HUES48 (cell line): ENCODE results near the gene DGLUCY.

Experiments
- H3K27ac ChIP-seq: one replicate; pipeline ENCODE4 v1.7.0; 2013; ENCODE audit warnings: low read depth, low read length, inconsistent platforms
- H3K27me3 ChIP-seq: 2 replicates; pipeline ENCODE4 v1.6.1; 2013; ENCODE audit warnings: mild to moderate bottlenecking, low read length; ENCODE audit not compliant: control insufficient read depth, insufficient read depth
- H3K36me3 ChIP-seq: 2 replicates; pipeline ENCODE4 v1.6.1; 2013; ENCODE audit warnings: low read length; ENCODE audit not compliant: control insufficient read depth, insufficient read depth
- H3K4me1 ChIP-seq: 2 replicates; pipeline ENCODE4 v1.6.1; 2013; ENCODE audit warnings: mild to moderate bottlenecking, low read length; ENCODE audit not compliant: control insufficient read depth, insufficient read depth
- H3K4me3 ChIP-seq: 2 replicates; pipeline ENCODE4 v1.5.1; 2013; ENCODE audit warnings: mild to moderate bottlenecking, low read depth, low read length
- H3K9ac ChIP-seq: 2 replicates; pipeline ENCODE4 v1.6.1; 2013; ENCODE audit warnings: mild to moderate bottlenecking, low read depth, low read length, moderate library complexity
- H3K9me3 ChIP-seq: 2 replicates; pipeline ENCODE4 v1.6.1; 2013; ENCODE audit warnings: low read length; ENCODE audit not compliant: control insufficient read depth, insufficient read depth

Gene DGLUCY

DNA sequence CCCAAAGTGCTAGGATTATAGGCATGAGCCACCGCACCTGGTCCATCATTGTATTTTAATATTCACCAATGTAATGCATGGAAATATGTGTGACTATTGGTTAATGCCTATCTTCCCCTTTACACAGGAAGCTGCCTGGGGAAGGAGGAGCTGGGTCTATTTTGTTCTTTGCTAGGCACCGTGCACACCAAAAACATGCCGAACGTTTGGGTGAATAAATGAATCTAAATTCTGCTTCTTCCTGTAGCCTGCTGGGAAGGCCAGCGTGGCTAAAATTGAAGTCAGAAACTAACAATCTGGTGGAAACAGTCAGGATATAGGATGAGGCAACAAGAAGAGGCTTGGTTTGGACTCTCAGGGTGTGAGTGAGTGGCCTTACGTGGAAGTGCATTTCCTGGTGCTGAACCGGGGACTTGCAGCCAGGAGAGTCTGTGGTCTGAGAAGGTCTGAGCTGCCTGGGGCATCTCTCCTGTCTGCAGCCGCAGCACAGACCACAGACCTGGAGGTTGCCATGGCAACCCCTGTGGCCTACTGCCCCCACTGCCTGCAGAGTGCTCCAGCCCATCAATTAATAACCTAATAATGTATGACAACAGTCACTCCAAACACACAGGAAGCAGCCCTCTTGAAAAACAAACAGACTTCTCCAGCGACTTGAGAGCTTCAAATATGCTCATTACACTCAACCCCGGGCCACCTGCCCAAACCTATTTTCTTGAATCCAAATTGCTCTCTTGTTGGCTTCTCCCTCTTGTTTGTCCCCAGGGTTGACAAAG lies 136.2 kb downstream of the DGLUCY start:
- Histone ChIP-seq H3K27ac (no peak overlapping the region), H3K9me3 (no peaks in the 10 kb centered on the region), H3K27me3 (peaks cover 16% of the 10 kb centered on the region), H3K4me3 (no peak overlapping the region), H3K36me3 (no peaks in the 10 kb centered on the region), H3K9ac (no peak overlapping the region), H3K4me1 (no peaks in the 10 kb centered on the region)

DNA sequence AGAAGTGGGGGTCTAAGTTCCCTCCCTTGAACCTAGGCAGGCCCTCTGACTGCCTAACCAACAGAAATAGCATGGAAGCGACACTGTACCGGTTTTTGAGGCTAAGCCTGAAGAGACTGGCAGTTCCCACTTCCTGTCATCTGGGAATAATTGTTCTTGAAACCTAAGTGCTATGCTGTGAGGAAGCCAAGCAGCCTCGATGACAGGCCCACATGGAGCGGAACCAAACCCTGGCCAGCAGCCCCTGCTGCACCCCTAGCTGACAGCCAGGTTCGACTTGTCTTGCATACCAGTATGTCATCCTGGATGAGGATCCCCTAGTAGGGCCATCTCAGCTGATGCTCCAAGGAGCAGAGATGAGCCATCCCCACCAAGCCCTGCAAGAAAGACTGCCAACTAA lies 137.0 kb downstream of the DGLUCY start:
- Histone ChIP-seq H3K9ac (no peak overlapping the region), H3K36me3 (no peaks in the 10 kb centered on the region), H3K4me3 (no peak overlapping the region), H3K27me3 (peaks cover 16% of the 10 kb centered on the region), H3K9me3 (no peaks in the 10 kb centered on the region), H3K4me1 (no peaks in the 10 kb centered on the region), H3K27ac (no peak overlapping the region)

DNA sequence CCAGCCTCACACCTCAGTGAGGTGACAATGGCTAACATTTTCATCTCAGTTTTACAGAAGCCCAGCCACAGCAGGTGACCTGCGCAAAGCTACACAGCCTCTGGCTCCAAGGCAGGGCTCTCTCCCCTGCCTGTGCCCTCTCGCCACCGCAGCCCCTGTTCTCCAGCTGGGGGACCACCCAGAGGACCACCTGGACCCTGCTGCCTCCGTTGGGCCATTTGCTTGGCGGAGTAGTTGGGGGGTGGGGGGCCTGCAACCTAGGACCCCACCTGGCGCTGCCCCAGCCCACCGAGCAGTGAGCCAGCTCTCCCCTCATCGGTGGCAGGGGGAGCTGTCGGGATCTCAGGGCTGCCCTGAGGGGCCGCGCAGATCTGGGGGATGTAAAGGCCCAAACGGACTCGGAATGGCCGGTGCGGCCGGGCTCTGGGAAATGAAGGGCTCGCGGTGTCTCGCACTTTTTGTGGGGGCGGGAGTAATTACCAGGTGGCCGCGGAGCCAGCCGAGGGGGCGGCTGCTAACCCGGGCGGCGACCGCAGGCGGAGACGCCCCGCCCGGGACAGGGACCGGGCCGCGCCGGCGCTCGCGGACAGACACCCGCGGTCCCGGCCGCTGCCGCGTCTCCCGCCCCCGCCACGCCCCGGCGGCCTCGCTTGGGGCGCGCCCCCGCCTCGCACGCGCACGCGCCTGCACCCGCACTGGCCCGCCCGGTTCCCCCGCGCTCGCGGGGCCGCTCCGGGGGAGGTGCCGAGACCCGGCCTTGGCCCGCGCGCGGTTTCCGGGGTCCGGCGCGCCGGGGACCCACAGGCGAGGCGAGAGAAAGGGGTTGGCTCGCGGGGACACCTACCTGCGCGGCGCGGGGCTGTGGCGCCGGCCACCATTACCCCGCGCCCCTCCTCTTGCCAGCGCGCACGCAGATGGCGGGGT lies 139.3 kb downstream of the DGLUCY start:
- H3K27me3 ChIP-seq = peaks cover 16% of the 10 kb centered on the region
- no peaks in the 10 kb centered on the region for H3K36me3 ChIP-seq
- H3K4me1 ChIP-seq = peaks cover 8% of the 10 kb centered on the region
- no peak overlapping the region for H3K27ac ChIP-seq
- H3K9ac ChIP-seq = peak overlapping the region; percentile 11; the same call in 1 of the 2 replicates
- no peaks in the 10 kb centered on the region for H3K9me3 ChIP-seq
- peak overlapping the region; percentile 69 for H3K4me3 ChIP-seq

DNA sequence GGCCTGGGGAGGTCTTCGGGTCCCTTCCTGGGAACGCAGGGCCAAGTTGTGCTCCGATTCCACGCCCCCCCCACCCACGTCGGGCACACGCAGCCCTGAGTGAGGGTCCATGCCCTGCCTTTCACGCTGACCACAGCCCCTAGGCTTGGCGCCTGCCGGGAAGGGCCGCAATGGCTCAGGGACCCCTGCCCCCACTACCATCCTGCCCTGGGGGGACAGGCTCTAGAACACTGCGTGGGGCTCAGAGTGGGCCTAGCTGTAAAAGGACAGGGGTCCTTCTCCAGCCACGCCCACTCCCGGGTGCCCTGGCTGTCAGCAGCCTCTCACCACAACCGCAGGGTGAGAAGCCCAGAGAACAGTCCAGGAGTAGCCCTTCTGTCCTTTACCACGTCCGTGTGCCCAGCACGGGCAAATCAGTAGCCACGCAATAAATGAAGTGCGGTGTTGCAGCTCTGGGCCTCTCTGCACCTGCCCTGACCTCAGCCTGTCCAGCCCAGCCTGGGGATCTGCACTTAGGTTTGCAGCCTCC lies 140.0 kb downstream of the DGLUCY start:
- Histone ChIP-seq H3K4me3 (peak overlapping the region; percentile 69), H3K27me3 (peaks cover 16% of the 10 kb centered on the region), H3K36me3 (no peaks in the 10 kb centered on the region), H3K27ac (no peak overlapping the region), H3K4me1 (peaks cover 8% of the 10 kb centered on the region), H3K9ac (peak overlapping the region; percentile 11; the same call in 1 of the 2 replicates), H3K9me3 (no peaks in the 10 kb centered on the region)

DNA sequence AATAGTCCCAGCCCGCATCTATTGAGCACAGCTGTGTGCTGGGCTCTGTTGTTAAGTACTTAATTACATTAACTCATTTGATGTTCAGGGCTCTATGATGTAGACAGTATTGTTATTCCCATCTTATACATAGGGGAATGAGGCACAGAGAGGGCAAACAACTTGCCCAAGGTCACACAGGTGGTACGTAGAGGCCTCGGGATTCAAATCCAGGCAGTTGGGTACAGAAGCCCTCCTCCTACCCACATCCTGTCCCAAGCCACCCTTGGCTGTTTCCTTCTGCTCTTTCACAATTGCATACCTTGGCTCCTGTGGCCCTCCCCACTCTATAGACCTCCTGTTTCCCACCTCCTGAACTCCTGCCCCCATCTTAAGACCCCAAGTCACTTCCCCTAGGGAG lies 140.6 kb downstream of the DGLUCY start:
- H3K27ac ChIP-seq = no peak overlapping the region
- H3K9ac ChIP-seq = no peak overlapping the region
- H3K4me1 ChIP-seq = peaks cover 8% of the 10 kb centered on the region
- H3K9me3 ChIP-seq = no peaks in the 10 kb centered on the region
- H3K27me3 ChIP-seq = peaks cover 16% of the 10 kb centered on the region
- H3K4me3 ChIP-seq = no peak overlapping the region
- no peaks in the 10 kb centered on the region for H3K36me3 ChIP-seq

DNA sequence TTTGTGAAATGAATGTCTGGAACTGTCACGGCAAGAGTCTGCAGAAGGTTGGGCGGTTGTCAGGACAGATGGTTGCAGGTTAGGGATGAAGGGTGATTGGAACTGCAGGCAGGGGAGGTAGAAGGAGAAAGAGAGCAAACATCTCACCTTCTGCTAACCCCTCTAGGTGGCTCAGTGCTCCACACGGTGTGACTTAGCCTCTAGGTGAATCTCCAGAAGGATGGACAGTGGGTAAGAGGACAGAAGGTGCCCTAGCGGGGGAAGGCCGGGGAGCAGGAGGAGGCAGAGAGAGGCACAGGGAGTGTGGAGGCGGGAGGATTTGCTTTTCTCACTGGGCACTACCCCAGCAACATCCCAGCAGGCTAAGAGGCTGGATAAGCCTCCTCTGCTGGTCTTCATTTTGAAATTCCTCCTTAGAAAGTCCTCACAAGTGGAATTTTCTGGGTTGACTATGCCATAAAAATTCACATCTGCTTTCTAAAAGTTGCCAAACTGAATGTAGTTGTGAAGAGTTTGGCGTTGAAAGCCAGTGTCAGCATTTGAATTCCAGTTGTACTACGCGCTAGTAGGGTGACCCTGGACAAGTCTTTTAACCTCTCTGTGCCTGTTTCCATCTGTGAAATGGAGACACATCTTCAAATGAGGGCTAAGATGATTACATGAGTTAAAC lies 141.3 kb downstream of the DGLUCY start:
- Histone ChIP-seq H3K9ac (no peak overlapping the region), H3K9me3 (no peaks in the 10 kb centered on the region), H3K4me1 (peaks cover 8% of the 10 kb centered on the region), H3K36me3 (no peaks in the 10 kb centered on the region), H3K27ac (no peak overlapping the region), H3K27me3 (peaks cover 16% of the 10 kb centered on the region), H3K4me3 (no peak overlapping the region)

DNA sequence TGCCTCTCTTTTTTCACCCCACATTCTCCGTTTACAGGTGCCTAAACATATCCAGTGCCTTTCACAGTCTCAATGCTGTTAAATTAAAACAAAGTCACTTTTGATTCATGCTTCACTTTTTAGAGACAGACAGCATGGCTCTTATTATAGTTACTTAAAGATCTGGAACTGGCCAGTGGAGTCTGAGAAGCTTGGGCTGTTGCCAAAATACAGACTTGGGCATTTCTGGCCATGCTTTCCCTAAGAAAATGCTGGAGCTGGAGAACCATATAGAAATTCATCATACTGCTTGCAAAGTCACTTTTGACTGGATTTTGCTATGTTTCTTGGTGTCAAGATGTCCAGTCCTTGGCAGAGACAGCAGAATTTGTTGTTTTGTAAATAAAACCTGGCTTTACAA lies 142.8 kb downstream of the DGLUCY start:
- Histone ChIP-seq H3K27me3 (peaks cover 16% of the 10 kb centered on the region), H3K4me1 (peaks cover 8% of the 10 kb centered on the region), H3K9ac (no peak overlapping the region), H3K9me3 (no peaks in the 10 kb centered on the region), H3K36me3 (no peaks in the 10 kb centered on the region), H3K4me3 (no peak overlapping the region), H3K27ac (no peak overlapping the region)

DNA sequence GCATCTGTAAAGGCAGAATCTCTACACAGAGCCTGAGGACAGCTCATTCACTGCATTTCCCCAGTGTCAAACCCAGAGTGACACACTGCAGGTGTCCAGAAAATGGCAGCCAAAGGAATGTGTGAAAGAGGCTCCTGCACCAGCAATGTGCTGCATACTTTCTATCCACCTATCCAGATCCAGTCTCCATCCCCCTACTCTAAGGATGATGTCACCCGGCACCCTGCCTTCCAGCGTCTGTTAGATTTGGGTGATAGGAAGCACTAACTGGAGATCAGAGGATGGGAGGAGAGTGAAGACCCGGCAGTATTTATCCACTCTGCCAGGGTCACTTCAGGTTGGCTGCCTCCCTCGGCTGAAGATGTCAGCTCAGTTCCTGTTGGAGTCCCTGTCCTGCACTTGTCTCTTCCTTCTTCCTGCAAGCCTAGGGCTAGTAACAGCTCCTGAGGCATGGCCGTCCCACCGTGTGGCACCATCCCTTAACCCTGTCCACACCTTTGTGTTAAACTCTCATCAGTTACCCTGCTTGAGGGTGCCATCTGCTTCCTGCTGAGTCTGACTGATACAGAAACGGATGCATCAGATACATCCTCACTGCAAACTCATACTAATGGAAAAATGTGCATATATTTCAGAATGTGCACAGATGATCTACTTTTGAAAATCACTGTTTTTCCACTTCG lies 143.6 kb downstream of the DGLUCY start:
- no peaks in the 10 kb centered on the region for H3K9me3 ChIP-seq
- peaks cover 8% of the 10 kb centered on the region for H3K4me1 ChIP-seq
- H3K4me3 ChIP-seq = no peak overlapping the region
- H3K27ac ChIP-seq = no peak overlapping the region
- peaks cover 12% of the 10 kb centered on the region for H3K27me3 ChIP-seq
- no peaks in the 10 kb centered on the region for H3K36me3 ChIP-seq
- no peak overlapping the region for H3K9ac ChIP-seq

DNA sequence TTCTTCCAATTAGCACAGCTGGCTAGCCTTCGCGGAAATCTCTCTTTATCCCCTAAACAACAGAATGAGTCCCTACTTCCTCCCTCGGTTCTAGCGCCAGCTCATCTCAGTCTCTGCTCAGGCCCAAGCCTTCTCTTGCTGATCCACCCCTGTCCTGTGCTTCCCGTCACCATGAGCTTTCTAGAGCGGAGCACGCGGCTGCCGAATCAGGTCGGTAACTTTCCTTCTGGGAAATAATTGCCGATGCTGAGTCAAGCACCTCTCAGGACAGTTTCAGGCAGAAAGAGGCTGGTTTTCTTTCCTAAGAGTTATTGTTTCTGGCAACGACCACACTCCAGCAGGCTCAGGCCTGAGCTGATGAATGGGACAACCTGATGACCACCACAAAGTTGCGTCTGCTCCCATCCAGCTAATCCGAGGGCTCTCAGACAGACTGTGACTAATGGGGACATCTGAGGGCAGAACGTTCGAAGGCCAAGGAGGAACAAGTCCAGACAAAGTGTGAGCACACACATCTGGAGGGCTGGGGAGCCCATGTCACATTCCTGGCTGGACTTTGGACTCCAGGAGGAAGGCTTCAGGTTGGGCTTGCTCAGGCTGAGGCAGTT lies 144.2 kb downstream of the DGLUCY start:
- no peak overlapping the region for H3K27ac ChIP-seq
- no peaks in the 10 kb centered on the region for H3K36me3 ChIP-seq

DNA sequence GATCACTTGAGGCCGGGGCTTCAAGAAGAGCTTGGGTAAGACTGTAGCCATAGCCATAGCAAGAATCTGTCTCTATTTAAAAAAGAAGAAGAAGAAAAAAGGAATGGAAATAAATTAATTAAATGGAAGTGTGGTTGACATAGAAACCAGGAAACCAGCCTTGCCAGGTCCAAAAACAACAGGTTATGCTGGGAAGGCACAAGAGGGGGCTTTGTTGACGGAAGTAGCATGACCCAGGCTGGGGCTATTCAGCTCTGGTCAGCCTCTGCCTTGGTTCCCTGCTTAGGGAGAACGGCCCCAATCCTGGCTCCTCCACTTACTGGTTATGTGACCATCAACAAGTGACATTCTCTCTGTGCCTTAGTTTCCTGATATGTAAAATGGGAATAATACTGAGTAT lies 145.0 kb downstream of the DGLUCY start:
- H3K27me3 ChIP-seq = peaks cover 16% of the 10 kb centered on the region
- H3K27ac ChIP-seq = no peak overlapping the region
- no peak overlapping the region for H3K9ac ChIP-seq
- H3K36me3 ChIP-seq = no peaks in the 10 kb centered on the region
- no peak overlapping the region for H3K4me3 ChIP-seq
- H3K4me1 ChIP-seq = peaks cover 8% of the 10 kb centered on the region
- no peaks in the 10 kb centered on the region for H3K9me3 ChIP-seq

More for the DNA sequence above, 144.2 kb downstream of the DGLUCY start:
- Histone ChIP-seq H3K27me3 (peaks cover 11% of the 10 kb centered on the region), H3K9me3 (no peaks in the 10 kb centered on the region), H3K4me3 (no peak overlapping the region), H3K9ac (no peak overlapping the region), H3K4me1 (peaks cover 8% of the 10 kb centered on the region)
